Activated naive CD4-positive, alpha-beta T cell treated with anti-CD3 and anti-CD28 coated beads, Interleukin-2, amount 10 ng/mL, durations not matched to agents 7 days and 5 days (primary cell): ENCODE measurements around the gene AOC2.
"Not testable (repeated sequence)": the region's sequence is repeated elsewhere in the genome, so short reads cannot be mapped to it uniquely, and the experiment has no call there.

Source experiments
- CTCF ChIA-PET: fragments of 350-600 bp; sonication (Branson Sonifier 250); formaldehyde crosslinking; loops from one replicate; lab custom pipeline; 2021; ENCODE audit warnings: antibody characterized with exemption; lab: Charles Lee
- DNase-seq: peaks from one replicate; pipeline ENCODE4 v3.0.0-alpha.2; 2020
- H3K27ac Mint-ChIP-seq: one replicate; pipeline ENCODE4 v1.8.0; 2021; ENCODE audit warnings: mild to moderate bottlenecking, moderate library complexity, mixed read lengths
- H3K27me3 Mint-ChIP-seq: one replicate; pipeline ENCODE4 v1.8.0; 2021; ENCODE audit warnings: mild to moderate bottlenecking, mixed read lengths
- H3K36me3 Mint-ChIP-seq: one replicate; pipeline ENCODE4 v1.8.0; 2021; ENCODE audit warnings: mixed read lengths
- H3K4me1 Mint-ChIP-seq: one replicate; pipeline ENCODE4 v1.8.0; 2021; ENCODE audit warnings: mixed read lengths
- H3K4me3 Mint-ChIP-seq: one replicate; pipeline ENCODE4 v1.8.0; 2021; ENCODE audit warnings: mild to moderate bottlenecking, moderate library complexity, mixed read lengths
- H3K9me3 Mint-ChIP-seq: one replicate; pipeline ENCODE4 v1.8.0; 2021; ENCODE audit warnings: mixed read lengths

Gene AOC2

GRCh38 chr17:42893359-42893758 lies 49.0 kb downstream of the AOC2 start:
- DNase-seq: no peak
- peaks cover 37% of the 10 kb centered on the region for H3K27me3 Mint-ChIP-seq
- CTCF ChIA-PET: no interaction called here
- H3K4me3 Mint-ChIP-seq: no peak overlapping the region
- H3K36me3 Mint-ChIP-seq: no peaks in the 10 kb centered on the region
- H3K9me3 Mint-ChIP-seq: no peaks in the 10 kb centered on the region
- H3K4me1 Mint-ChIP-seq: no peaks in the 10 kb centered on the region
- H3K27ac Mint-ChIP-seq: no peak overlapping the region

GRCh38 chr17:42894283-42895184 lies 50.2 kb downstream of the AOC2 start:
- Mint-ChIP-seq H3K27ac (no peak overlapping the region), H3K4me3 (no peak overlapping the region), H3K27me3 (peaks cover 38% of the 10 kb centered on the region), H3K36me3 (no peaks in the 10 kb centered on the region), H3K4me1 (no peaks in the 10 kb centered on the region), H3K9me3 (no peaks in the 10 kb centered on the region)
- no peak for DNase-seq
- CTCF ChIA-PET: no interaction called here

GRCh38 chr17:42895185-42895555 lies 50.8 kb downstream of the AOC2 start:
- H3K27ac Mint-ChIP-seq: no peak overlapping the region
- no peaks in the 10 kb centered on the region for H3K4me1 Mint-ChIP-seq
- H3K4me3 Mint-ChIP-seq: no peak overlapping the region
- H3K9me3 Mint-ChIP-seq: no peaks in the 10 kb centered on the region
- no peak for DNase-seq
- CTCF ChIA-PET: no interaction called here
- no peaks in the 10 kb centered on the region for H3K36me3 Mint-ChIP-seq
- H3K27me3 Mint-ChIP-seq: peaks cover 38% of the 10 kb centered on the region

GRCh38 chr17:42898147-42898811 lies 53.9 kb downstream of the AOC2 start:
- CTCF ChIA-PET: no interaction called here
- Mint-ChIP-seq H3K9me3 (no peaks in the 10 kb centered on the region), H3K27ac (no peak overlapping the region), H3K4me3 (no peak overlapping the region), H3K4me1 (no peaks in the 10 kb centered on the region), H3K27me3 (peaks cover 28% of the 10 kb centered on the region), H3K36me3 (no peaks in the 10 kb centered on the region)
- no peak for DNase-seq

GRCh38 chr17:42899981-42900380 lies 55.6 kb downstream of the AOC2 start:
- CTCF ChIA-PET, DNase-seq, H3K36me3 Mint-ChIP-seq: not testable (repeated sequence)

More at GRCh38 chr17:42899981-42900380, 55.6 kb downstream of the AOC2 start:
- H3K27me3 Mint-ChIP-seq: peaks cover 16% of the 10 kb centered on the region
- not testable (repeated sequence) for H3K4me3 Mint-ChIP-seq, H3K9me3 Mint-ChIP-seq, H3K27ac Mint-ChIP-seq, H3K4me1 Mint-ChIP-seq
